Activated naive CD4-positive, alpha-beta T cell (primary cell): ENCODE results near the gene APOL1.
"Not testable (repeated sequence)": the region's sequence is repeated elsewhere in the genome, so short reads cannot be mapped to it uniquely, and the experiment has no call there.

Experiments used
- DNase-seq, 4 experiments: peaks; one replicate each; lab custom pipeline; 2025; lab: John Stamatoyannopoulos, UW

The APOL1 gene

DNA sequence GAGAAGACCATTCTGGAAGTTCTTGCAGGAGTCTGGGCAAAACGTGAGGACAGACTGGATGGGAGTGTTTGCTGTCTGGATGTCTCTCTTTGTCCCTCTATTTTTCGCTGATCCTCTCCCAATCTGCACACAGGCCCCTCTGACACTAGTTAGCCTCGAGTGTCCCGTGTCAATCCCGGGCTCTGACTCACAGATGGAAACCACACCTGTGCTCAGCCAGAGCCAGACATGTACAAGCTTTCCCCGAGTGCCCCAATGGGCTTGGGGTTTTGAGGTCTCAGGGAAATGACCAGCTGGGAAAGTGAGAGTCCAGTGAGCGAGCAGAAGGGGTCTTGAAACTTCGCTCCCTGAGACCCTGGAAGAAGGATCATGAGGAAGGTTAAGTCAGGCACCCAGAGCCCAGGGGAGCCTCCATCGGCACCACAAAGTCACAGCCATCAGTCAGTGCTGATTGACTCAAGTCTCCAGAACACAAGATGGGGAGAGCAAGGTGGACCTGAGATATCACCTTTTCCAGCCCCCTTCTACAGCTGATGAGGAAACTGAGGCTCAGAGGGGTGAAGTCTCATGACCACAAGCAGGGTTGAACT, 27.5 kb upstream of the APOL1 start:
- no peak for DNase-seq

DNA sequence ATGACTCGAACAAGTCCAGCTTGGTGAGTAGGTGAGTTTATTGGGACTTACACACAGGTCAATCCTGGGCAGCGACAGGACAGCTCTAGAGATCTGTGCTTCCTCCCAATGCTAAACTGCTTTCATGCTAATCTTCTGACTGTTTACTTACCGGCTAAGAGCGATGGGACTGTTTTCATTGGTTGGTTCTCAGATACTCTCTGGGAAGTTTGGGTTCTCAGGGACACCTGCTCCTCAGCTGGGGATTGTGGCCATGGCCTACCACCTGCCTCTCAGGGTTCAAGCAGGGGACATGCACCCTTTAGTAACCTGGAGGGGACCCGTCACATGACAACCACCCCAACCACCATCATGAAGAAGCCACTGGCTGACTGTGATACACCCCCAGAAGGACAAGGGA, 26.7 kb upstream of the APOL1 start:
- no peak for DNase-seq

DNA sequence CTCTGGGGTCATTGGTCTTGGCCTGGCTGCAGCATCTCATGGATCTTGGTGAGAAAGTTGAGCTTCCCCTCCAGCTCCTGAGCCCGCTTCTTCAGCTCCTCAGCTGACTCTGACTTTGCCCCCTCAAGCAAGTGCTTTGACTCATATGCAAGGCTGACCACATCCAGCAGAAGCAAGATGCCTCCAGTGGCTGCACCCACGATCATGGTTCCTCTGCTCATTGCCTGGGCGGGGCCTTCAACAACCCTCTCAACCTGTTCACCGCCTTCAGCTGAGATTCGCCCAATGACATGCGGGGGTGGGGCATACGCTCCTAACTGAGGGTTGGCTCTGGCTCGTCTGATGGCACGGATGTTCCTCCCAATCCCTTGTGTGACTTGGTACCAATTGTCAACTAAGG, 25.5 kb upstream of the APOL1 start:
- no peak for DNase-seq

DNA sequence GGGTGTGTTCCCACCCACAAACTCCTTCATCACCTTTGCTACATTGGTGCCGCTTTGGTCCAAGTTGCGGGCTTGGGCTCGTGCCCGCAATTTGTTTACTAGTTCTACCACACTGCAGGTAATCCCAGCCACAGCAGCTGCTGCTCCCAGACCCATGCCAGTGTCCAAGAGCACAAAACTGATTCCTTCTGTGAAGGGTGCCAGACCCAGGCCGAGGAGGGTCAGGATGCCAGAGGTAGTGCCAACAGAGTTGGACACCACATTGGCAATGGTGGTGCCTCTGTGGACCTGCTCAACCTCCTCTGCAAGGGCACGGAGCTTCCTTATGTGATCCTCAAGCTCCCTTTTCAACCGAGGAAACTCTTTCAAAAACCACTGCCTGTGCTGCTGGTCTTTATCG, 25.1 kb upstream of the APOL1 start:
- DNase-seq, result no peak

DNA sequence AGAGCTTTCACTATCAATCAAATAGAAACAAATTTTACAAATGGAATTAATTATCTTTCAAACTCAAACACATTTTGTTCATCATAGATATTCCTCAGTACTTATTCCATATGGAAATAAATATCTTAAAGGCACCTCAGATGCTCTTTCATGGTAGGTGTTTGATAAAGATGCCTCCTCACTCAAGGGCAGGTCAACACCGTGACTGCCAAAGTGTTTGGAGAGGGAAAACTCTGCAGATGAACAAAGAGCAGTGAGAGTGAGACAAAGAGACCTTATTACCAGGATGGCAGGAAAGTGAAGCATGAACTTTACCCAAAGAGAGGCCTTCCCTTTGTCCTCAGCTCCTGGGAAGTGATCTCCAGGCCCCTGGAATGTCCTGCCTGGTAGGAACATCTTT, 24.6 kb upstream of the APOL1 start:
- not testable (repeated sequence) for DNase-seq

DNA sequence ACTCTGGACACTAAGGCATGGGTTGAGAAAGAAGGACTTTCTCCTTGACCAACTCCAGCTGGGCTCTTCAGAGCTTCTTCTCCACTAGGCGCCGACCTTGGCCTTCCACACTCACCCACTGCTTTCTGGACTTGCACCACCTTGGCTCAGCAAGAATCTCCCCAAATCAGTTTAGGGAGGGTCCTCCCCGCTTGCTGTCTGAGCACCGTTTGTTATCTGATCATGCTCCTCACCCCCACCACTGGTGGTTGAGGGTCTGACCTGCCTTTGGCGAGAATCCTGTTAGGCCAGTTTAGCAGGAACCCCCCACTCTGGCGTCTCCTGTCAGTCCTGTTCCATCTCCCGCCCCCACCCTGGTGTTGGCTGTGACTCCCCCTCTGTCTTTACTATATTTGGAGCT, 24.0 kb upstream of the APOL1 start:
- no peak for DNase-seq

DNA sequence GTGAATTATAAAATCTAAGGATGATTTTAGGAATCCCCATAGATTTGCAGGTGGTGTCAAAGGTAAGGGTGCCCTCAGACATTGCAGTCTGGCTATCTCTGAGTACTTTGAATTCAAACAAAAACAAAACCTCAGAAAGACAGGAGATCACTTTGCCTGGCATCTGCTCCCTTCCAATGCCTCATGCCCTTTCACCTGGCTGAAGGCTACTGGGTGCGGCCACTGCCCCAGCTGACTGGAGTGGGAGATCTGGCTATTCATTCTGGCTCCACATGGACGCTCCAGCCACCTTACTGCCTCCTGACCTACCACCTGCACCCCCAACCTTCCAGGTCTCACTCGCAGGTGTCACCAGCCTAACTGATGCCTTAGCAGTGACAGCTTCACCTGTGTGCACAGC, 23.3 kb upstream of the APOL1 start:
- DNase-seq, result not testable (repeated sequence)

DNA sequence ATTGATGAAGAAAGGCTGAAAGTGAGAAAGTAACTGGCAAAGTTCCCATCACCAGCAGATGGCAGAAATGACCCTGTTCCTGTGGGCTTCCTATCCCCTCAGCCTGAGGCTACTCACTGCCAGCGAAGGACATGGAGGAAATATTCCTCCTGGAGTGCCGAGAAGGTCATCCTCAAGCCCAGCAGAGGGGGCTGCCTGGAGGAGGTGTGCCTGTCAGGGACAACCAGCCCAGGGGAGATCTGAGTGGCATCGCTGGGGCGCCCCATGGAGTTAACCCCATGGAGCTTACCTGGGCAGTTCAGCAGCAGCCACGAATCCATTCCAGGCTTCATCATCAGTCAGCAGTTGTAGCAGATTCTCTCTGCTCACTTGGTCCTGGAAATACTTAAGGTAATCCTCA, 21.9 kb upstream of the APOL1 start:
- DNase-seq, result not testable (repeated sequence)

DNA sequence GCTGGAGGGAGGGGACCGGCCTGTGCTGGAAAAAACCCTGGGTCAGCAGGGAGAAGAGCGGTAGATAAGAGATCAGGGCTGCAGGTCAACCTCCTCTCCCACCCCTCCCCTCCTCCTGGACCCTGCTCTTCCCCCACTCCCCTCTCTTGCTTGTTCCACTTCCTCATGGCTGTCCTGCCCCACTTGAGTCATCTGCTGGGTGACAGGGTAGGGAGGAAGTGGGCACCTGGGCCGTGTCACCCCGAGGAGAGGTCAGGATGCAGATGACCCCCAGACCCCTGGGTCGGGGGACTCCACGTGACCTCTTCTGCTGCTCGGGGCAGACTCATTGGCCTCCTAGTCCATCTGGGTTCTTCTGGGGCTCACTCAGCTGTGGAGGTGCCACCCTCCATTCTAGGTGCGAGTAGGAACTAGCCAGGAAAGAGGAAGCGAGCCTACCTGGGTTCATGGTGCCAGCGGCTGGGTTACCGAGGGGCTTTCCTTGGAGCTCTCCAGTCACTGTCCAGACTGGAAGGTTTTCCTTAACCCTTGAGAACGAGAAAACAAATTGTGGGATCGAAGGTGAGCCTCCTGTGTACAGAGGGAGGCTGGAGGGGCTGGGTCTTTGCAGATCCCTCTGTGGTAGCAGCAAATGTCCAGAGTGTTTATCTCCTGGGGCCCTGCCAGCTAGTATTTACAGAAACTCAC, 20.1 kb upstream of the APOL1 start:
- DNase-seq, result no peak

DNA sequence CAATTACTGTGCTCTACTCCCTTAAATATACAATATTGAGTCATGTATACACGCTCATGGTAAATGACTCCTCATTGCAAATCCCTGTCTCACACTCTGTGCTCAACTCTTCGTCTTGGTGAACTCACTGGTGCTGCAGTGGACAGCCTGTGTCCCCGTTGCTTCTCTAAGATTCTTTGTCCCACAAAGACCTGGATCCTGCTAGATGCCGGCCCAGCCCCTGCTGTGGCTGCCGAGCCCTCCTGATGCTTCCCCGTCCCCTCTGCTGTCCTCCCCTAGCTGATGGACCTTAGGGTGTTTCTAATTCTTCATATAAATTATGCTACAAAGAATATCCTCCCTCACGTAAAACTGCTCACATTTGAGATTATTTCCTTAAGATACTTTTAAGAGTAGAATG, 19.1 kb upstream of the APOL1 start:
- DNase-seq, result no peak

DNA sequence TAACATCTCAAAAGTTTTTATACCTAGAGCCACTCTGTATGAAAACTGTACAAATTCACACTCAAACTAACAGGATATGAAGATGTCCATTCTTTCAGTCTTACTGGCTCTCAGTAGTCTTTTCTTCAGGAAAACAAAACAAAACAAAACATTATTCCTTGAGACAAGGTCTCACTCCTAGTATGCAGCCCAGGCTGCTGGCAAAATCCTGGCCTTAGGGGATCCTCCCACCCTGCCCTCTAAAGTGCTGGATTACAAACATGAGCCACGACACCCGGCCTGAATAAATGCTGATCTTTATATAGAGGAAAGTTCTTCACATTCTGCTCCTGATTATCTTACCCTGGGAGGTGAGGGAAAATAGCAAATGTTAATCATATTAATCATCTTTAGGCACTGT, 18.7 kb upstream of the APOL1 start:
- DNase-seq, result no peak

DNA sequence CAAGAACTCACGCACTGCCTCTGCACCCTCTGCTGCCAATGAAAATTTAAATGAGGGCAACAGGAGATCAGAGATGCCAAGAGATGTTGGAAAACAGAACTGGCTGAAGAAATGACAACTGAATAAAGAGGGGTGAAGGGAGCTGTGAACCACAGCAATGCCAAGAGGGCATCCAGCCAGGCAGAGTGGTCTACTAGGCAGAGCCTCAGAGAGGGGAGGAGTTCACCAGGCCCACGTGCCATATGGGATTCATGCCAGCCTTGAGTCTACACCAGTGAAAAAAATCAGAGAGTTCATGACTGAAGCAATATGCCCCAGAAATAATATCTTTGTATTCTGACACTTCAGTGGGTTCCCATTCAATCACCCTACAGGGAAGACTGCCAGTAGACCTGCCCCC, 18.0 kb upstream of the APOL1 start:
- DNase-seq, result no peak

DNA sequence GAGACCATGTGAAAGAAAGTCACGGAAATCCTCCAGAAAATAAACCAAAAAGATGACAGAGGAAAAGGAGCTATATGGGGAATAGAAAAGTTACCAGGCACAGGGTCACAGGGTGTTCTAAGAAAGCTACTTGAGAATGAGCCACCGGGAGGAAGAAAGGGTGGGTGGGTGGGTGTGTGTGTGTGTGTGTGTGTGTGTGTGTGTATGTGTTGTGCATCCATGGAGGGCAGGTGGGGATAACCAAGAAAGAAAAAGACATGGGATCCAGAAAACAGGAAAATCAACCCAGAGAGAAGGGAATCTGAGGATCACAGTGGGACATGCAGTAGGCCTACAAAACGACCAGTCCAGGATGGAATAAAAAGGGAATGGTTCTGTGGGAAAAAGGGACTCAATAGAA, 17.3 kb upstream of the APOL1 start:
- no peak for DNase-seq

DNA sequence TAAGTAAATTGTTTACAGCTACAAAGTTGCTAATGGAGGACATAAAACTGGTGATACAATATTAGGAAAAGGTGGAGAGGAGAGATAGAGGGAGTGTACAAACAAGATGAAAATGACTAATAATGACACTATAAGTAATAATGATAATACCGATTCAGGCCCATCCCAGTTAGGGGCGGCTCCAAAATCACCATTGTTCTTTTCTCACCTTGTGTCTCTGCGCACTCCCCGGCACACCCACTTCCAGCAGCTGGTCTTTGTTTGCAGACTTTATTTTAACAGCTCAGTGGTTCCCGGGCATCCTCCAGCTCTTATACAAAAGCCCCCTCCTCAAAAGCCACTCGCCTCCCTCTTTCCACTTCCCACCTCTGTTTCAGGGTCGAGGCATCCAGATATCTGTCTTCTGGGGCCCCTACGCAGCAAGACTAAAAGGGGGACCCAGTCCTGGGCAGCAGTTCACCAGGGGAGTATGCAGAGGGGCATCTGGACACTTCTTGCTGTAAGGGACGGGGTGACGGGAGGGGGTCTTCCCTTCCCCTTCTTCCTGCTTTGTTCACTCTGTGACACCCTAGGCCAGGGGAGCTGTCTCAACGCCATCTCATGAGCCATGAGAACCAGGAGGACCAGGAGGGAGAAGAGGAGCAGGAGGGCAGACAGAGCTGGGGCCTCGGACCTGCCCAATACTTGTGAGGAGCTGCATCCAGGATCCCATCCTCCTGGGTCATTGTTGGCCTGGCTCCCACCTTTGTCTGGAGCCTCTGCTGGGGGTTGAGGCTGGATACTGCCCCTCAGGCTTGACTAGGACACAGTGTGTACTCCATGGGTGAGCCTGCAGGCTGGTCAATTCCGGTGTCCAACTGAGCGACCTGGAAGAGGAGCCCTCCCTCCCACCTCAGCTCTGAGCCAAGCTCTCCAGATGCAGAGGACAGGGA, 16.3 kb upstream of the APOL1 start:
- no peak for DNase-seq

DNA sequence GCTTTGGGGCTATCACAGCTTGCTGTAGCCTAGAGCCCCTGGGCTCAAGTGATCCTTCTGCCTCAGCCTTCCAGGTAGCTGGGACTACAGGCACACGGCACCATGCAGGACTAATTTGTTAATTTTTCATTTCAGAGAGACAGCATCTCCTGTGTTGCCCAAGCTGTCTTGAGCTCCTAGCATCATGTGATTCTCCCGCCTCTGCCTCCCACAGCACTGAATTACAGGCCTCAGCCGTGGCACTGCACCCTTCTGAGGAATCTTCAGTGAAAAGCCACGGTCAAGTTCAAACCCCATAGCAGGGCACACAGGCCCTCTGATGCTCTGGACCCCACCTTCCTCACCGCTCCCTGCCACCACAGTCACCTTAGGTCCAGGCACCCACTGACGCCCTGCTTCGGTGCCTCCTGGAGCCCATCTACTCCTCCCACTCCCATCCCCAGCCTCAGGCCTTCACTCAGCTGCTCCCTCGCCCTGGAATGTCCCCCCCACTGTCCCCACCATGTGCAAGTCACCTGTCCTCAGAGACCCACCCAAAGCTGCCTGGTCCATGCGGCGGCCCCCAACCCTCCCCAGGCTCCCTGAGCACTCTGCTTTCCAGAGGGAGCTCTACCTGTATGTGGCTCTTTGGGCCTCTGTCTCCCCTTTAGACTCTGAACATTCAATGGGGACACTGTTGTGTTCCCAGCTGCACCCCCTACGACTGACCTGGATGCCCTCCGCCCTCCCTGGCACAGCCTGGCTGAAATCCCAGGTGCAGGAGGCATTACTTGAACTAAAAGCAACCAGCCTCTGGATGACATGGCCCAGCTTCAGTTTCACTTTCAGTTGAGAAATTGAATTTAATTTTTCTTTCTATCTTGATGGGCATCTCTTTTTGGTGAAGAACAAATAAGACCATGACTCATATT, 15.2 kb upstream of the APOL1 start:
- DNase-seq, result no peak

DNA sequence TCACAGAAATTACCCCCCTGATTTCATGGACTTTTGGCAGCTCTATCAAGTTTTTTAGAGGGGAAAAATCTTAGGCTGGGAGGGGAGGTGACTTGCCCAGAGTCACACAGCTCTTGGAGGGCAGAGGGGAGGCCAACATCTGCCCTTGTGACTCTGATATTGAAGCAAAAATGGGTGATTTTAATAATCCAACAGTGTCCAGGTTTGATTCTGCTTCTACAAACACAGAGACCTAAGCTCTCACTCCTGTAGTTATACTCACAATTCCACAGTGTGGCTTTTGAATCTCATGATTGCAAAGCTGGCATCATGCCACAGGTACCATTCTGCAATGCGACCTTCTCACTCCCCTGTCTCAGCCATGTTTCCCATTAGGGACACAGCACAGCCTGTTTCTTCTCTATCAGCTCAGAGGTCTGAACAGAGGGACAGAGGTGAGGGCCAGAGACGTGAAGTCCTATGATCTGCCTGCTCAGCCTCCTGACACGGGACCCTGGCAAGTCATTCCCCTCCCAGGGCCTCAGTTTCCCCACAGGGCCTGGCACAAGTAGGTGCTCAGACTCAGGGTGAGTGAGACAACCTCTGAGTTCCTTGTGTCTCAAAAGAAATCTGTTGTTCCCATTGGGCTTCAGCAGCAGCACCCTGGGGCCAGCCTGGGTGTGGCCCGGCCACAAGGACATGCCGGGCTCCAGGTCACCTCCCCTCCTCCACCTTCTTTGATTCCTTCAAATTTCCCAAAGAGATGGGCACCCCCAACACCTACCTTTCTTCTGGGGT, 14.4 kb upstream of the APOL1 start:
- no peak for DNase-seq

DNA sequence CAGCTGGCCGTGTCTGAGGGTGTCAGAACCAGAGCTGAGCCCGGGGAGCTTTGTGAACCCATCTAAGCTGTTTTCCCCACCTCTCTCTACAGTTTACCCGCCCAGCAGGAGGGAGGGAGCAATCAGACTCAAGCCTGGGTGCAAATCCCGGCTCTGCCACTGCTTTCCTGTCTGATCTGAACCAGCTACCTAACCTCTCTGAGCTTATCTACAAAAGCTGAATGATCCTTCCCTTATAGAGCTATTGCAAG, 13.9 kb upstream of the APOL1 start:
- no peak for DNase-seq

DNA sequence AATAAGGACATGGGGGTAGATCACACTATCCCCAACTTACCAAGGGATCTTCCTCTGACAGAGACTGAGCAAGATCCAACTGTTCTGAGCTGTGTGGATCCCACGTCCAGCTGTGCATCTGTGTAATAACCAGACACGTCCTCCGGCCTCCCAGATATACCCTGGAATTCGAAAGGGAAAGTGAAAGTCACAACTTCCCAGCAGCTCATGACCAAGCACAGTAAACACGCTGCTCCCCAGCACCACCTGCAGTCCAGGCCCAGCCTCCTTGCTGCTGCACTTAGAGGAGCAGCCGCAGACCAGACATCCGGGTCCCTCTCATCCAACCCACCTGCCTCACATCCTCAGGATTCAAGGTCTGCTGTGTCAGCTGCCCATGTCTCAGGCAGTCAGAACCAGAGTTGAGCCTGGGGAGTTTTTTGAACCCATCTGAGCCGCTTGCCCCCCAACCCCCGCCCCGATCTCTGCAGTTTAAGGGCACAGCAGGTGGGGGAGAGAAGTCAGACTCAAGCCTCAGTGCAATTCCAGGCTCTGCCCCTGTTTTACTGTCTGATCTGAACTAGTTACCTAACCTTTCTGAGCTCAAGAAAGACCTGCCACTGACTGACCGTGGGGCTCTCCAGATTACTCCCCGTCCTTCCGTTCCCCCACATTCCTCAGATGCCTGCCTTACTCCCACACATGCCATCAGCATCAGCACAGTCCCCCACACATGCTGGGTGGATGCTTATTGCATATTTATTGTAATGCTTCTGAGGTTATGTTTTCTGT, 13.3 kb upstream of the APOL1 start, which contains the start of gene APOL2:
TSS of gene APOL2 (minus strand) at position 127 of the 771 bp plus-strand sequence. CDS start 6,365 bp downstream, outside the sequence.
- peak; percentile 45 to 71 (median 58) for DNase-seq

DNA sequence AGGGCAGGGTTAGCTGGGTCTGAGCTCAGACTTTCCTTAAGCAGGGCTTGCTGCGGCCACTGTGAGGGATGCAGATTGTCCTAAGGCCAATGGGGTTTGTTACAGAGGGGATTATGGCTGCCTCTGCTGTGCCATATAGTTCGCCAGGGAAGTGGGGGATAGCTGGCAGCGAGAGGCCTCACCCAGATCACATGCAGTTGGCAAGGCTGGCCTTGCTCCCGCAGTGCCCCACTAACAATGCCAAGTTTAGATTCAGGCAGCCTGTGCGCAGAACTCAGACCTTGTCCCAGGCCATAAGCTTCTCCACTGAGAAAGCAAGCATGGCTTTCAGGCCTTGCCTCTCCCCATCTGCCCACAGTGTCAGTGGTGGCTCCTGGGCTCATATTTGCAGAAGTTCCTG, 8.9 kb upstream of the APOL1 start:
- DNase-seq, result no peak

DNA sequence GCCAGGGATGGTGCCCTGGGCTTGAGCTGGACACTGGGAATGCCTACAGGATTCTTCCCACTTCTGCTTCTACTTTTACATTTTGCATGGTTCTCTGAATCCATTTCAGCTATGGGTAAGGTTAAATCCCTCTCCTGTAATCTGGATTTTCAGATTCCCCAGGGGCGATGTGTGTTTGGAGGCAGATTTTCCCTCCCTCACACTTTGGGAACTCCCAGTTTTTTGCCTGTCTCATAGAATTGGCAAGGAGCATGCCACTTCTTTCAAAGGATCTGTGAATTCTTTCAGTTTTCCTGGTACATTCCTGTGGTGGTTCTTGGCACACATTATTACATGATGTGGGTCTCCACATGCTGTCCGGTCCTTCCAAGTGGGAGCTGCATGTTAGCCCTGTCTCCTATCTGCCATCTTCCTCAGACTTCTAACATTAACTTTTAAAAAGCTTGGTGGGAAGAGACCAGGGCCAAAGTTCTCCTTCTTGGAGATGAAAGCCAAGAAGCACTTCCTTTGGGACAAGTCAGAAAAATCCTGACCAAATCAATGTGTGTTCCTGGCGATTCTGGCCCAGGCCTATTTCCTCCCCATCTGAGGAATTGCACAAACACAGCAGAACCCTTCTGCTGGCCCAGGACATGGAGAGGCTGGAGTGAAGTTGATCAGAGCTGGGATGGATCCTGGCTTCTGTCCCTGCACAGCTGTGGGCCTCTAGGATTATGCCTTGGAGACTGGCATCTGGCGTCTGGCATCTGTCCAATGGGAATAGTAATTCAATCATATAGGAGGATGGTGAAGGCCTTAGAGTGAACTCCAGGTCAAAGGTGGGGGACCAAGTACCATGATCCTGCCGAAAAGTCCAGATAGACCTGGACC, 8.2 kb upstream of the APOL1 start:
- DNase-seq, result no peak
